GM12878 (cell line): ENCODE measurements around the gene XPNPEP3. TPM values are rescaled to one million over a fixed set of nuclear protein-coding genes. Genes with fewer than 3 reads are reported as not detected.

Source experiments
- ATAC-seq: fragments of 200-7000 bp; cut with Tn5 transposase; 3 replicates; pipeline ENCODE4 v1.9.1; 2020; ENCODE audit warnings: mild to moderate bottlenecking, moderate library complexity
- BruUV-seq: library from RNA; stranded (reverse); fragments of 400-500 nt; replicated peaks from 2 replicates; lab custom pipeline; 2021; lab: Mats Ljungman, UMichigan
- CTCF ChIA-PET: fragments of 300-600 bp; sonication (Branson Sonifier 250); formaldehyde crosslinking; extraction: SDS; loops from one replicate; lab custom pipeline; 2021; ENCODE audit warnings: inconsistent platforms; lab: Yijun Ruan, JAX
- POLR2A ChIA-PET: fragments of 350-600 bp; formaldehyde crosslinking; extraction: SDS; loops from one replicate; lab custom pipeline; 2021; ENCODE audit warnings: inconsistent platforms; lab: Charles Lee
- RAD21 ChIA-PET: fragments of 300-600 bp; sonication (Branson Sonifier 250); formaldehyde crosslinking; loops from one replicate; lab custom pipeline; 2023; ENCODE audit warnings: antibody characterized with exemption; ENCODE audit not compliant: unreplicated experiment; lab: Charles Lee
- SMC1A ChIA-PET: fragments of 300-600 bp; sonication (Branson Sonifier 250); formaldehyde crosslinking; loops from one replicate; lab custom pipeline; 2023; ENCODE audit not compliant: unreplicated experiment, uncharacterized antibody; lab: Charles Lee
- DNase-seq: peaks from one replicate; pipeline ENCODE4 v3.0.0-alpha.2; 2011; ENCODE audit warnings: low read depth, low spot score
- FAIRE-seq: peaks from 3 replicates; lab custom pipeline; 2011; peaks lifted over from hg19 to GRCh38; lab: Jason Lieb, UNC
- H2AFZ ChIP-seq: 2 replicates; pipeline ENCODE4 v1.6.0; 2011; ENCODE audit warnings: low read depth, low read length, control low read depth; ENCODE audit not compliant: control insufficient read depth
- H3K27ac ChIP-seq: 2 replicates; pipeline ENCODE4 v1.5.1; 2011; ENCODE audit warnings: control low read depth; ENCODE audit not compliant: control insufficient read depth, insufficient read depth
- H3K27me3 ChIP-seq, 2 experiments: replicated peaks in 1 of 2; 2 replicates each; pipeline versions ENCODE4 v1.6.0 to v1.6.1; 2011; ENCODE audit warnings: low read length in 1 of 2; ENCODE audit not compliant: control insufficient read depth in 2 of 2, insufficient read depth in 2 of 2
- H3K36me3 ChIP-seq, 2 experiments: 2 replicates each; pipeline ENCODE4 v1.5.1; 2011; ENCODE audit warnings: low read length in 1 of 2; ENCODE audit not compliant: control insufficient read depth in 2 of 2, insufficient read depth in 2 of 2
- H3K4me1 ChIP-seq: 2 replicates; pipeline ENCODE4 v1.6.1; 2011; ENCODE audit warnings: mild to moderate bottlenecking, low read length, moderate library complexity, mixed read lengths; ENCODE audit not compliant: control insufficient read depth, insufficient read depth
- H3K4me2 ChIP-seq: 2 replicates; pipeline ENCODE4 v1.6.0; 2011; ENCODE audit warnings: control low read depth; ENCODE audit not compliant: control insufficient read depth, insufficient read depth
- H3K4me3 ChIP-seq: fragments of 200-600 bp; sonication (generic); 2 replicates; pipeline ENCODE4 v1.5.1; 2016
- H3K79me2 ChIP-seq: 2 replicates; pipeline ENCODE4 v1.6.0; 2011; ENCODE audit warnings: low read length; ENCODE audit not compliant: control insufficient read depth, insufficient read depth
- H3K9ac ChIP-seq: 2 replicates; pipeline ENCODE4 v1.8.0; 2011; ENCODE audit warnings: low read length, control low read depth, mixed read lengths; ENCODE audit not compliant: control insufficient read depth, insufficient read depth
- H3K9me3 ChIP-seq: replicated peaks from 3 replicates; pipeline ENCODE4 v1.5.1; 2011; ENCODE audit warnings: mild to moderate bottlenecking, low read length; ENCODE audit not compliant: control insufficient read depth, insufficient read depth
- H4K20me1 ChIP-seq: 2 replicates; pipeline ENCODE4 v1.6.0; 2011; ENCODE audit not compliant: control insufficient read depth, insufficient read depth
- EED ChIP-seq: sonication (generic); IDR thresholded peaks from 2 replicates; pipeline ENCODE4 v1.6.1; 2016; ENCODE audit warnings: antibody characterized with exemption, low read depth
- MYC ChIP-seq: IDR thresholded peaks from 2 replicates; pipeline ENCODE4 v1.6.1; 2011; ENCODE audit warnings: mild to moderate bottlenecking, low read length, moderate library complexity, inconsistent platforms; ENCODE audit not compliant: insufficient read depth, insufficient replicate concordance, insufficient read length, severe bottlenecking
- SPI1 ChIP-seq: IDR thresholded peaks from 2 replicates; pipeline ENCODE4 v1.6.1; 2011; ENCODE audit warnings: low read depth, mild to moderate bottlenecking, low read length, moderate library complexity, borderline replicate concordance; ENCODE audit not compliant: insufficient read depth
- WGBS: methylation state at CpG from one replicate; pipeline ENCODE4 v1.1.6; 2016; ENCODE audit warnings: low lambda C conversion rate; ENCODE audit not compliant: insufficient replicate concordance, insufficient coverage; ENCODE audit errors: missing lambda C conversion rate; 5-methylcytosine and 5-hydroxymethylcytosine counted together
- in situ Hi-C: fragments of 300-500 bp; cut with MboI; formaldehyde crosslinking; loops from 9 replicates; pipeline ENCODE4 v1.14.3; 2018; ENCODE audit warnings: mixed read lengths
- intact Hi-C: fragments of 100-400 bp; cut with micrococcal nuclease; formaldehyde crosslinking; loops from one replicate; pipeline ENCODE4 v1.14.2; 2022; ENCODE audit not compliant: unreplicated experiment
- polyA plus RNA-seq, 11 experiments: library from polyadenylated mRNA; depleted of rRNA in 4 of 11; unstranded in 6 of 11; stranded (reverse) in 5 of 11; fragments of >200 nt; fragmentation: Nextera tagmentation in 4 of 11; fragmentation: Illumina TruSeq in 1 of 11; extraction: Ambion mirVana in 4 of 11; extraction: Trizol in 1 of 11; gene quantifications; 1 replicate in 1 of 11; 2 replicates in 10 of 11; pipeline versions ENCODE4 v1.2.1 to v1.2.3, GENCODE V29; 2011 to 2016; ENCODE audit warnings: inconsistent platforms in 2 of 11, missing spikeins in 2 of 11, low read depth in 1 of 11
- total RNA-seq, 4 experiments: library from RNA; depleted of rRNA in 3 of 4; stranded (reverse); fragments of >200 nt in 3 of 4; fragmentation: Illumina TruSeq in 1 of 4; extraction: Trizol in 1 of 4; gene quantifications; 2 replicates each; pipeline versions ENCODE4 v1.2.1 to v1.2.3, GENCODE V29; 2013 to 2021
- TF ChIP-seq, protein P1 (sequence below): fragments of 450-650 bp; IDR thresholded peaks from 2 replicates; pipeline ENCODE4 v1.6.1; 2016; ENCODE audit warnings: mild to moderate bottlenecking
- TF ChIP-seq, protein P2 (sequence below): fragments of 450-650 bp; IDR thresholded peaks from 2 replicates; pipeline ENCODE4 v1.6.1; 2016; ENCODE audit warnings: mild to moderate bottlenecking

The XPNPEP3 gene
- total and polyA plus RNA-seq, 10 of the 15 experiments (the other 5 are each of a cell fraction or from before 2014, with no cell fraction given) = 6.7 to 19.9 (median 11.7) TPM

DNA sequence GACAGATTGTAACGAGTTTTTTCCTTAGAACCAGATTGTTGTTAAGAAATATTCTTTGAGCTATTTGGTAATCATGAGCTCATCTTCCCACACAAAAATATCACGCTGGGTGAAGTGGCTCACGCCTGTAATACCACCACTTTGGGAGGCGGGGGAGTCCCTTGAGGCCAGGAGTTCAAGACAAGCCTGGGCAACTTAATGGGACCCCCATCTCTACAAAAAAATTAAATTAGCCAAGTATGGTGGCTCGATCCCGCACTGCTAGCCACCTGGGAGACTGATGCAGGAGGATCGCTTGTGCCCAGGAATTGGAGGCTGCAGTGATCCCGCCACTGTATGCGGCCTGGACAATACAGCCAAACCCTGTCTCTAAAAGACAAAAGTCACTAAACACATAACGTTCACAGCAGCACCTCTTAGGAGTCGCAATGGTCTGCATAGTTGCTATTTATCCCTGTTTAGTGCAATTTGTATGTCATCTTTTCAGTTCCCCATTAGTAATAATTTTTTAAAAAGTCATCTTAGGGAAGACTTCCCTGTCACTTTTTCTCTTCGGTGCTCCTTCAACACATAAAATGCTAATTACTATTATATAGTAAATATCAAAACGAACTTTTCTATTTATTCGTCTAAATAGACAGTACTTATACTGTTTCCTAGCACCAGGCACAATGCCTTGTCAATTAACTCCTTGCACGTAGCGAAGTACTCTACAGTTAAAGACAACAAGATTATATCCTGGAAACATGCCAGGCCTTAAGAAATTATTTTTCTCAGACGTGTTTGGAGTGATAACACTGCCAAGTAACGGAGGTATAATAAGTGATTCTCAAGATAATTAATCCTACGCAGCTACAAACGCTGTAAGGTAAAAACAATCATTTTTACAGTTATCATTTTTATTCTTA lies 1.6 kb upstream of the XPNPEP3 start:
- Histone ChIP-seq H3K36me3 (peaks cover 0 to 1% of the 10 kb centered on the region in 2 experiments; a peak in 1 of 4 replicates), H3K9ac (peak overlapping the region; percentile 95), H3K4me3 (peak overlapping the region; percentile 96), H3K4me2 (peak overlapping the region; percentile 86), H3K4me1 (peaks cover 4% of the 10 kb centered on the region), H3K27ac (peak overlapping the region; percentile 96), H3K27me3 (no peaks in the 10 kb centered on the region), H2AFZ (peak overlapping the region; percentile 81), H3K79me2 (peaks cover 87% of the 10 kb centered on the region), H4K20me1 (no peaks in the 10 kb centered on the region), H3K9me3 (no peaks in the 10 kb centered on the region)
- no peak for TF ChIP-seq EED
- TF ChIP-seq, protein P1, sequence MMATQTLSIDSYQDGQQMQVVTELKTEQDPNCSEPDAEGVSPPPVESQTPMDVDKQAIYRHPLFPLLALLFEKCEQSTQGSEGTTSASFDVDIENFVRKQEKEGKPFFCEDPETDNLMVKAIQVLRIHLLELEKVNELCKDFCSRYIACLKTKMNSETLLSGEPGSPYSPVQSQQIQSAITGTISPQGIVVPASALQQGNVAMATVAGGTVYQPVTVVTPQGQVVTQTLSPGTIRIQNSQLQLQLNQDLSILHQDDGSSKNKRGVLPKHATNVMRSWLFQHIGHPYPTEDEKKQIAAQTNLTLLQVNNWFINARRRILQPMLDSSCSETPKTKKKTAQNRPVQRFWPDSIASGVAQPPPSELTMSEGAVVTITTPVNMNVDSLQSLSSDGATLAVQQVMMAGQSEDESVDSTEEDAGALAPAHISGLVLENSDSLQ = 0 out of 2 replicates have a peak, but pooled peaks have one; percentile 20
- TF ChIP-seq, protein P2, sequence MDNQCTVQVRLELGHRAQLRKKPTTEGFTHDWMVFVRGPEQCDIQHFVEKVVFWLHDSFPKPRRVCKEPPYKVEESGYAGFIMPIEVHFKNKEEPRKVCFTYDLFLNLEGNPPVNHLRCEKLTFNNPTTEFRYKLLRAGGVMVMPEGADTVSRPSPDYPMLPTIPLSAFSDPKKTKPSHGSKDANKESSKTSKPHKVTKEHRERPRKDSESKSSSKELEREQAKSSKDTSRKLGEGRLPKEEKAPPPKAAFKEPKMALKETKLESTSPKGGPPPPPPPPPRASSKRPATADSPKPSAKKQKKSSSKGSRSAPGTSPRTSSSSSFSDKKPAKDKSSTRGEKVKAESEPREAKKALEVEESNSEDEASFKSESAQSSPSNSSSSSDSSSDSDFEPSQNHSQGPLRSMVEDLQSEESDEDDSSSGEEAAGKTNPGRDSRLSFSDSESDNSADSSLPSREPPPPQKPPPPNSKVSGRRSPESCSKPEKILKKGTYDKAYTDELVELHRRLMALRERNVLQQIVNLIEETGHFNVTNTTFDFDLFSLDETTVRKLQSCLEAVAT = peak; percentile 59; the same call in 1 of the 2 replicates
- no peak for TF ChIP-seq MYC
- peak; percentile 59; the same call in 1 of the 2 replicates for TF ChIP-seq SPI1
- ATAC-seq (no peak), FAIRE-seq (no peak), DNase-seq (no peak)
- 19% methylated on average over 20 of the region's 20 CpGs for WGBS
- CTCF ChIA-PET = interaction anchor here (0.6 to 3.9 kb wide), 7 partner anchors 11 to 172 kb away, joined by 3 to 15 read pairs (median 6); no protein-coding TSS in a partner anchor
- intact Hi-C loops = no loop called here
- SMC1A ChIA-PET = interaction anchor here (0.9 to 3.3 kb wide), 10 partner anchors 26 to 418 kb away, joined by 3 to 14 read pairs (median 4); no protein-coding TSS in a partner anchor
- POLR2A ChIA-PET = interaction anchor here (0.6 to 6.2 kb wide), 6 partner anchors 28 to 352 kb away, joined by 3 to 41 read pairs (median 4); partner anchors contain the start of genes RBX1 and SLC25A17
- in situ Hi-C loops = no loop called here
- BruUV-seq = no TSS peak
- RAD21 ChIA-PET = interaction anchor here (1.0 to 2.4 kb wide), 5 partner anchors 11 to 419 kb away, joined by 4 to 17 read pairs (median 5); partner anchors contain the start of gene SLC25A17
